ENCODE measurements around the gene EMILIN2.
"Not testable (repeated sequence)": the region's sequence is repeated elsewhere in the genome, so short reads cannot be mapped to it uniquely, and the experiment has no call there.

EMILIN2 gene

GRCh38 chr18:2843146-2843545 lies 3.7 kb upstream of the EMILIN2 start:
- no peak for DNase-seq (ENCODE audit: low read depth in 2 of 2, low spot score in 1 of 2)

GRCh38 chr18:2845172-2845571 lies 1.6 kb upstream of the EMILIN2 start:
- no peak for DNase-seq (ENCODE audit: low read depth in 2 of 2, low spot score in 1 of 2)

- no peak for DNase-seq (ENCODE audit: low read depth in 2 of 2, low spot score in 1 of 2)
Measured at GRCh38 chr18:2847317-2848246, 776 bp downstream of the EMILIN2 start.

GRCh38 chr18:2848247-2849246 lies 1.7 kb downstream of the EMILIN2 start:
- no peak for DNase-seq (ENCODE audit: low read depth in 2 of 2, low spot score in 1 of 2)

- no peak for DNase-seq (ENCODE audit: low read depth in 2 of 2, low spot score in 1 of 2)
Measured at GRCh38 chr18:2850816-2851215, 4.0 kb downstream of the EMILIN2 start.

GRCh38 chr18:2851771-2852170 lies 5.0 kb downstream of the EMILIN2 start:
- DNase-seq (ENCODE audit: low read depth in 2 of 2, low spot score in 1 of 2): no peak

- not testable (repeated sequence) for DNase-seq (ENCODE audit: low read depth in 2 of 2, low spot score in 1 of 2)
Measured at GRCh38 chr18:2852460-2852859, 5.7 kb downstream of the EMILIN2 start.

GRCh38 chr18:2853173-2853925 lies 6.5 kb downstream of the EMILIN2 start:
- DNase-seq (ENCODE audit: low read depth in 2 of 2, low spot score in 1 of 2): no peak

GRCh38 chr18:2853926-2854664 lies 7.3 kb downstream of the EMILIN2 start:
- no peak for DNase-seq (ENCODE audit: low read depth in 2 of 2, low spot score in 1 of 2)

- no peak for DNase-seq (ENCODE audit: low read depth in 2 of 2, low spot score in 1 of 2)
Measured at GRCh38 chr18:2854875-2855274, 8.1 kb downstream of the EMILIN2 start.

GRCh38 chr18:2855560-2856350 lies 8.9 kb downstream of the EMILIN2 start:
- no peak for DNase-seq (ENCODE audit: low read depth in 2 of 2, low spot score in 1 of 2)

- DNase-seq (ENCODE audit: low read depth in 2 of 2, low spot score in 1 of 2): no peak
Measured at GRCh38 chr18:2856547-2857170, 9.9 kb downstream of the EMILIN2 start.

- DNase-seq (ENCODE audit: low read depth in 2 of 2, low spot score in 1 of 2): no peak
Measured at GRCh38 chr18:2857491-2858131, 10.8 kb downstream of the EMILIN2 start.

GRCh38 chr18:2860397-2860796 lies 13.6 kb downstream of the EMILIN2 start:
- DNase-seq (ENCODE audit: low read depth in 2 of 2, low spot score in 1 of 2): not testable (repeated sequence)

- not testable (repeated sequence) for DNase-seq (ENCODE audit: low read depth in 2 of 2, low spot score in 1 of 2)
Measured at GRCh38 chr18:2863997-2864396, 17.2 kb downstream of the EMILIN2 start.

GRCh38 chr18:2866465-2866864 lies 19.7 kb downstream of the EMILIN2 start:
- not testable (repeated sequence) for DNase-seq (ENCODE audit: low read depth in 2 of 2, low spot score in 1 of 2)

- no peak for DNase-seq (ENCODE audit: low read depth in 2 of 2, low spot score in 1 of 2)
Measured at GRCh38 chr18:2869207-2869606, 22.4 kb downstream of the EMILIN2 start.

GRCh38 chr18:2871111-2871720 lies 24.4 kb downstream of the EMILIN2 start:
- no peak for DNase-seq (ENCODE audit: low read depth in 2 of 2, low spot score in 1 of 2)

Measured in stimulated activated CD8-positive, alpha-beta memory T cell treated with anti-CD3 and anti-CD28 coated beads, Interleukin-4, amount 100 ng/mL, for 1 hour (primary cell).